GM18858 (cell line): ENCODE results near the gene COL1A2.
A peak's percentile ranks its signal among the peaks of the same experiment; 100 is the strongest.

Experiments used
- ATAC-seq: cut with Tn5 transposase; IDR thresholded peaks from one replicate; pipeline ENCODE4 v1.9.1; 2021; ENCODE audit not compliant: unreplicated experiment

Gene COL1A2

GRCh38 chr7:94382132-94382531 is 12.6 kb upstream of the COL1A2 start:
- no peak for ATAC-seq

GRCh38 chr7:94382746-94383145 is 11.9 kb upstream of the COL1A2 start:
- ATAC-seq = no peak

GRCh38 chr7:94384315-94384714 is 10.4 kb upstream of the COL1A2 start:
- no peak for ATAC-seq

DNA sequence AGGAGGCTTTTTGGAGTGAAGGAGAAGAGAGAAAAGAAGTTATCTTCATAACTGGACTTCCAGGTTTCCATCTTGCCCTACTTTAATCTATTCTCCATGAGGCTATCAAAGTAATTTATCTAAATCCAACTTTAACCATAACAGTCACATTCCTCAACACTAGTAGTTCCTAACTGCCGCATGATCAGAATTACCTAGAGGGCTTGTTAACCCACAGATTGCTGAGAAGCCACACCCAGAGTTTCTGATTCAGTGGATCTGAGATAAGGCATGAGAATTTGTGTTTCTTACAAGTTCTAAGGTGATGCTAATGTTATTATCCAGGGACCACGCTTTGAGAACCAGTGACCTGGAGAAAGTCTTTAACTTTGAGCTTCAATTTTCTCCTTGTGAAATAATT is 8.3 kb upstream of the COL1A2 start:
- ATAC-seq = no peak

DNA sequence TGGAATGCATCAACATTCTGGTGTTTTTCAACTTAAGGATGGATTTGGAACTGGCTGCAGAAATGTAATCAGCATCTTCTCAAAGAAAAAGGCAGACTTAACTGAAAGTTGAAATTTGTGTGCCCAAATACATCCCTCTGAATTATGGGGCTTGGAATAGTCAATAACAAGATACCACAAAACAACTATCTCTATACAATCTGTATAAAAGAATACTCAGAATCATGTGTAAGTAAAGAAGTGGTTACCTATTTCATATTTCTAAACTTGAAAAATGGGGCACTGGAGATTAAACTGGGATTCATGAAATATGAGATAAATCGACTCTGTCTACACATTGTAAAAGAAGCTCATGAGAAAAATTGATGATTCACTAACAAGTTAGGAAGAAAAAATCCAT is 6.2 kb upstream of the COL1A2 start:
- ATAC-seq = no peak

DNA sequence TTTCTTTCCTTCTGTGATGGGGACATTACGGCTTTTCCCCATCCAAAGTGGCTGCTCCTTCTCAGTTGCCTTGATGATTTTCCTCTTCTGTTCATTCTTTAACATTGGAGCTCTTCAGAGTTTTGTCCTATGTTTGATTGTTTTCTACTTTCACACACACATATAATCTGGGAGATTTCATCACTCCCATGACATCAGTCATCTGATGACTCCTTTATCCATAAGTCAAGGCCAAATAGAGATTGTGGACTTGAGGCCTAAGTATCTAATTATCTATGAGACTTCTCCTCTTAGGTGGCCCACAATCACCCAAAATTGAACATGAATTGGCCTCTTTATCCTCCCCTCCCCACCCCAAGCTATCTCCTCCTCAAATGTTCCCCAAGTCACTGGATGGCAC is 5.3 kb upstream of the COL1A2 start:
- ATAC-seq = no peak

DNA sequence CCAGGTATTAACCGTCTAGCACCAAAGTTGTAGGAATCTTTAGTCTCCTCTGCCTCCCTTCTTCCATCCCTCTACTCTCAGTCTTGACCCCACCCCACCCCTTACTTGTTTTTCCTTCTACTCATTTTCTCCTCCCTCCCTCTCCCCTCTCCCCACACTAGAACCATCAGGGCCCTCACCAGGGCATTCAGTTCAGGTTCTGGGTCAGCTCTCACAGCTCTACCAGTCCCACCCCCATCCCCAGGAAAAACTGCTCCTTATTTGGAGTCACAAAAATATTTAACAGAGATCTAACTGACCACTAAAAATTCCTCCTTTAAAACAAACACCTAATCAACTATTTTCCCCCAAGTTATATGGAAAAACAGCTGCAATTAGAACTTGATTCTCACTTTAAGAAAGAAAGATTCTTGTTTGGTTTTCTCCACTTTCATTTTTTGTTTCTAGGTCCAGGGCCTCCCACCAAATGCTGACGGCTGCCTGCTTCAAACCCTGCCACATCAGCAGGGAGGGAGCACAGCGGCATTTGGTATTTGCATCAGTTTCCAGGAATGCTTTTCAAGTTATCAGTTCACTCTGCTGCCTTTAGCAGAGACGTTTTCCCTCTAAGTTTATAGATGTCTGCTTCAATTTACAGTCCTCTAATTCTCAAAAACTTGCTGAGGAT is 2.8 kb upstream of the COL1A2 start:
- ATAC-seq = no peak

GRCh38 chr7:94392393-94392786 is 2.3 kb upstream of the COL1A2 start:
- ATAC-seq = no peak

DNA sequence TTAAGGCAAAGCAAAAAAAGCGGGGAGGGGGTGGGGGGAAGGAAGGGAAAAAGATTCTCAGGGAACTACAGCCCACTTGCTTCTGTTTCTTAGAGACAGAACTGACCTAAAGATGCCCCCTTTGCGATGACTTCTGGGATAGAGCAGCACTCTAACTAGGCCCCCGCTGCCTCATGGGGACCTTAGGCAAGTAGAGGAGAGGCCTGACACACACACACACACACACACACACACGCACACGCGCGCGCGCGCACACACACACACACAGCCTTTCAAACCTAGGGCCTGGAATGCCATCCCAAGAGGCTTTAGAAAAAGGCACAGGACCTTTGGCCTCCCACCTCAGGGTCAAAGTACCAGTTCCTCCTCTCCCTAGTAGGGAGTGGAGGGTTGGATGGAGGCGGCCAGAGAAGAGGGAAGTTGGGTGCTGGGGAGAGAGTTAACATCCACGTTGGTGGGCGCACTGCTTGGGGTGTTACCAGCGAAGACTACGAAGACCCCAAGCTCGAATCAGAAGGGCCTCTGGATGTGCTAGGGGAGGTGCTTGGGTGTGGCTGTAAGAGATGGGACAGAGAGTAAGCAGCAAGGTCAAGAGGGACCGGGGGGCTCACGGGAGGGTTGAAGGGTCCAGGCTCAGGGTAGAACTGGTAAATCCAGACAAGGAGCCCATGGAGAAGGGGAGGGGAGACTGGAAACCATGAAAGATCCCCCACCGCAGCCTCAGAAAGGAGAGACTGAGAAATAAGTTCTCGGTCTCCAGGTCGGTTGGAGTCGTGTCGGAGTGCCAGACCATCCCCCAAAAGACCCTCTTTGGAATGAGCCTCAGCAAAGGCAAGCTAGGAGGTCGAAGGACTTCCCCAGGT is 1.2 kb upstream of the COL1A2 start:
- no peak for ATAC-seq

DNA sequence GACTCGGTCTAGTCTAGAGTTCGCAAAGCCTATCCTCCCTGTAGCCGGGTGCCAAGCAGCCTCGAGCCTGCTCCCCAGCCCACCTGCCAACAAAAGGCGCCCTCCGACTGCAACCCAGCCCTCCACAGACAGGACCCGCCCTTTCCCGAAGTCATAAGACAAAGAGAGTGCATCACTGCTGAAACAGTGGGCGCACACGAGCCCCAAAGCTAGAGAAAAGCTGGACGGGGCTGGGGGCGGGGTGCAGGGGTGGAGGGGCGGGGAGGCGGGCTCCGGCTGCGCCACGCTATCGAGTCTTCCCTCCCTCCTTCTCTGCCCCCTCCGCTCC is 622 bp upstream of the COL1A2 start:
- no peak for ATAC-seq

- ATAC-seq = peak; percentile 97
Measured at GRCh38 chr7:94395141-94396036, 694 bp downstream of the COL1A2 start.

DNA sequence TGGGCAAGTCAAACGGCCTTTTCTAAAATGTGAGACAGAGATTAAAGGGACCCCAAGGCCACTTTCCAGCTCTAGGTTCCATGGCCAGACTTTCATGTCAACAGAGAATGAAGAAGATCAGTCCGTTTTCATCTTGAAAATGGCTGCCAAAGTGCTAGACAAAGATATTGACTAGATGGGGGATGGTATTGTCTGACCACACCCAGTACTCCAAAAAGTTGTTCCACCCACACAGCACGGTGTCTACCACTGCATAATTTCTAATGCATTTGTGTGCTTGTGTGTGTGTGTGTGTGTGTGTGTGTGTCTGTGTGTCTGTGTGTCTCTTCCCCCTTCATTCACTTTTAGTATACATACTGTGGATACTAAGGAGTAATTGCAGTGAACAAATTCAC is 1.3 kb downstream of the COL1A2 start:
- ATAC-seq = no peak

- no peak for ATAC-seq
Measured at GRCh38 chr7:94396596-94396995, 1.9 kb downstream of the COL1A2 start.

- no peak for ATAC-seq
Measured at GRCh38 chr7:94397722-94398121, 3.0 kb downstream of the COL1A2 start.

DNA sequence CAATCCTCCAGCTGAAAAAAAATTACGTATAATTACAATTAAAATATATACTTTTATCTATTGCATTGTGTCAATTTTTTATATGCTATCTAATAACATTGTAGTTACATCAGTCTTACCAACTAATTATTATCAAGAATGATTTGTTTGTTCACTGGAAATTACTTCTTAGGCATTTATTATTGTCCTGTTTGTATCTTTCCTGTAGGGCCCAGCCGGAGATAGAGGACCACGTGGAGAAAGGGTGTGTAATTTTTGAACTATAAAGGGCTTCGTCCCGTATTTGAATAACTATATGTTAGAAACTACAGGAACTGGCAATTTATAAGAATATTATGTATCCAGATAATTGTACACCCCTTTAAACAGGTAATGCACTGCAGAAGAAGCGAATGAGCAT is 4.1 kb downstream of the COL1A2 start:
- ATAC-seq = no peak

- no peak for ATAC-seq
Measured at GRCh38 chr7:94400022-94400421, 5.3 kb downstream of the COL1A2 start.

- ATAC-seq = no peak
Measured at GRCh38 chr7:94400643-94401427, 6.1 kb downstream of the COL1A2 start.

DNA sequence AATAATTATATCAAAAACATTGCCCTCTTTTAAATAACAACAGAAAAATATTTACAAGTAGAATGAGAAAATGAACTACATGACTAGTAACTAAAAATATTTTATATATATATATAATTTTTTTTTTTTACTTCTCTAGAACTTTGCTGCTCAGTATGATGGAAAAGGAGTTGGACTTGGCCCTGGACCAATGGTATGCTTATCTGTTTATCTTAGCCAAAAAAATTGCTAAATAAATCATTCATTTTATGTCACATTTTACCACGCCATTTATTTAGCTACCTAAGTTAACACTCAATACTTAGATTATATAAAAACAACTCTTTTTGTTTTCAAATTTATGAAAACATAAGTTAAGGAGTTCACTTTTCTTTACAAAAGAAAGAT is 6.7 kb downstream of the COL1A2 start:
- no peak for ATAC-seq

- ATAC-seq = no peak
Measured at GRCh38 chr7:94403546-94403945, 8.9 kb downstream of the COL1A2 start.

- no peak for ATAC-seq
Measured at GRCh38 chr7:94405506-94405905, 10.8 kb downstream of the COL1A2 start.

DNA sequence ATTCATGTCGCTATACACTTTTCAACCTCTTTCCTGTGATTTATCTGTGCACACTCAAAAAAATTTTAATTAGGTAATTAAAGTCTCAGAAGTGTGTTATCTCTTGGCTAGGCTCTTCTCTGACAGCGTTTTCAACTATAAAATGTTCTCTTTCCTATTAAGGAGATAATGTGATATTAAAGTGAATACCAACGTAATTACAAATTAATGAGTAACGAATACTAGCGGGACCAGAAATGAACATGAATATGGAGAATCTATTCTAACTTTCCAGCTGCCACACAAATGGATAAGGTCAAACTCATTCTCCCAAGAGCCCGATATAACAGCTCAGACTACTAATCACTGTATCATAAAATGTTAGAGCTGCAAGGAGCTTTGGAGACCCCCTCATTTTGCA is 12.0 kb downstream of the COL1A2 start:
- ATAC-seq = no peak
